ENCODE results near the gene TSC22D2.

Gene TSC22D2

GRCh38 chr3:150414959-150415358 is 6.9 kb downstream of the TSC22D2 start:
- H3K27ac ChIP-seq, result no peak overlapping the region
- no peak for TF ChIP-seq CTCF (conservative IDR thresholded peaks at IDR 0.05)
- TF ChIP-seq ZFX (IDR thresholded peaks at IDR 0.05), result no peak

- H3K27ac ChIP-seq, result no peak overlapping the region
- TF ChIP-seq CTCF (conservative IDR thresholded peaks at IDR 0.05), result no peak
- no peak for TF ChIP-seq ZFX (IDR thresholded peaks at IDR 0.05)
These were observed 11.2 kb downstream of the TSC22D2 start for GRCh38 chr3:150419076-150419868.

GRCh38 chr3:150419959-150420358 is 11.9 kb downstream of the TSC22D2 start:
- no peak for TF ChIP-seq ZFX (IDR thresholded peaks at IDR 0.05)
- TF ChIP-seq CTCF (conservative IDR thresholded peaks at IDR 0.05), result no peak
- H3K27ac ChIP-seq, result no peak overlapping the region

- H3K27ac ChIP-seq, result no peak overlapping the region
- TF ChIP-seq CTCF (conservative IDR thresholded peaks at IDR 0.05) (no peak), ZFX (IDR thresholded peaks at IDR 0.05) (no peak)
These were observed 13.2 kb downstream of the TSC22D2 start for GRCh38 chr3:150421256-150421655.

- no peak overlapping the region for H3K27ac ChIP-seq
These were observed 13.9 kb downstream of the TSC22D2 start for GRCh38 chr3:150421799-150422548.

GRCh38 chr3:150422907-150423306 is 14.8 kb downstream of the TSC22D2 start:
- no peak for TF ChIP-seq CTCF (conservative IDR thresholded peaks at IDR 0.05)
- no peak for TF ChIP-seq ZFX (IDR thresholded peaks at IDR 0.05)
- no peak overlapping the region for H3K27ac ChIP-seq

More at GRCh38 chr3:150421799-150422548, 13.9 kb downstream of the TSC22D2 start:
- TF ChIP-seq ZFX (IDR thresholded peaks at IDR 0.05) (no peak), CTCF (conservative IDR thresholded peaks at IDR 0.05) (no peak)

- no peak overlapping the region for H3K27ac ChIP-seq
- TF ChIP-seq CTCF (conservative IDR thresholded peaks at IDR 0.05), result no peak
- no peak for TF ChIP-seq ZFX (IDR thresholded peaks at IDR 0.05)
These were observed 15.7 kb downstream of the TSC22D2 start for GRCh38 chr3:150423761-150424160.
